Measurements from ENCODE around the gene STUM.

STUM gene

DNA sequence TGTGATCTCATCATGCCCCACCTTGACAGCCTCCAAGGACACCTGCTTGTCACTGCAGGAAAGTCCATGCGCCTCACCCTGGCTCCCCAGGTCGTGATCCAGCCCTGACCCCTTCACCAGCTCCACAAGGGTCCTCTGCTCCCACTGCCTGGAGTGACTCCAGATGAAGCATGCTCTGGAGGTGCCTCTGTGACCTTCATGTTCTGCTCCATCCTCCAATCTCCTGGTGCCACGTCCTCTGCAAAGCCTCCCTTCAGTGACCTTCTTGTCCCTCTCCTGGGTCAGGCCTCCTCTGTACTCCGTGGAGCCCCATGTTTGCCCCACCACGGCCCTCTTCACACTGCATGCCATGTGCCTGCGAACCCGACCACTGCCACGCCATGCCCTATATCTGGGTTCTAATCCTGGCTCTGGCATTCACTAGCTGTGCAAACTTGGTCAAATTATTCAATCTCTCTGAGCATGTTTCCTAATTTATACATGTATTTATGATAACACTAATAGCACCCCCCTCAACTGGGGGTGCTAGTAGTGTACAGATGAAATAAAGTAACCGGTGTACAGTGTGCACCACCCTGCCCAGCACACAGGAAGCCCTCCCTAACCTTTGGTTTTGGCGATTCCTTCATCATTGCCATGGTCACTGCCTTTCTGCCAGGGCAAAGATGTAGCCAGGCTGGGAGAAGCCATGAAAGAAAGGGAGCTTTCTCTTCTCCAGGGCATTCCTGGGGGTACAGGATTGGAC, 77.4 kb downstream of the STUM start:
- no peak for DNase-seq (ENCODE audit: low read depth, low spot score)

DNA sequence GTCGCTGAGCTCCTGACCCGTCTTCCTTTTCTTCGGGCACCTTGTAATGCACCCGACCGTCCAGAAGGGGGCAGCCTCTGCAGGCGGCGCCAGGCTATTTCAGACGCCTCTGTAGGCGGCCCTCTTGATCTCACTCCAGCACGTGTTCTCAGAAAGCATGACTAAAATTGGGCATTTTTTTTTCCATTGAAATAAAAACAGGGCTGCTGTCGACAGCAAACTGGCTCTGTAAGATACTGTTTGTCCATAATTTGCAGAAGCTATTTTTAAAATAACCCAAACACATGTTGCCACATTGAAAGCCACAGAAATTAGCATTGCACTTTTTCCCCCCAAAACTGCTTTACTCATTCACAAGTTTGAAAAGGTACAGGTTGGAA, 78.0 kb downstream of the STUM start:
- no peak for DNase-seq (ENCODE audit: low read depth, low spot score)

DNA sequence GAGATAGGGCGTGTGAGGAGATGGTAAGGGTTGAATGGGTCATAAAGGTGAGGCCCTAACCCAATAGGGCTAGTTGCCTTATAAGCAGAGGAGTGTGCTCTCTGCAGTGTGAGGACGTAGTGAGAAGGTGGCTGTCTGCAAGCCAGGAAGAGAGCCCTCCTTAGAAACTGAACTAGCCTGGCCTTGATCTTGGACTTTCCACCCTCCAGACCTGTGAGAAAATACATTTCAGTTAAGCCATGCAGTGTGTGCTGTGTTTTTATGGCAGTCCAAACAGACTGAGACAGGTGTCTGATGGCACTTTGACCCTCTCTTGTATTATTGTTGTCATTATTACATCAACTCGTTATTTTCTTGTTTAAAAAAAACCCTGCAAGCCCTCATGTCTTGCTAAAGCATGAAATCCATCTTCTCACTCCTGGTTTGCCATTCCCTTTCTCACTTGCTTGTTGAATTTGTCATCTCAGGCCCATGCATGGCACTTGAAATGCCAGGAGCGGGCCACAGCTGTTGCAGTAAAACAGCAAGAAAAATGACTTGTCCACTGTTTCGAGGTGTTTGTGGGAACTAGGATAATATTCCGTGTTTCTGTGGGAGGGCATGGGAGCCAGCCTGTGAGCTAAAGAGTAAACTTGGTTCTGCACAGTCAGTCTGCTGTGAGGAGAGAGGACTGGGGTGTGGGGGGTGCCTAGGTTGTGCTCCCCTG, 78.6 kb downstream of the STUM start:
- DNase-seq (ENCODE audit: low read depth, low spot score) = no peak

DNA sequence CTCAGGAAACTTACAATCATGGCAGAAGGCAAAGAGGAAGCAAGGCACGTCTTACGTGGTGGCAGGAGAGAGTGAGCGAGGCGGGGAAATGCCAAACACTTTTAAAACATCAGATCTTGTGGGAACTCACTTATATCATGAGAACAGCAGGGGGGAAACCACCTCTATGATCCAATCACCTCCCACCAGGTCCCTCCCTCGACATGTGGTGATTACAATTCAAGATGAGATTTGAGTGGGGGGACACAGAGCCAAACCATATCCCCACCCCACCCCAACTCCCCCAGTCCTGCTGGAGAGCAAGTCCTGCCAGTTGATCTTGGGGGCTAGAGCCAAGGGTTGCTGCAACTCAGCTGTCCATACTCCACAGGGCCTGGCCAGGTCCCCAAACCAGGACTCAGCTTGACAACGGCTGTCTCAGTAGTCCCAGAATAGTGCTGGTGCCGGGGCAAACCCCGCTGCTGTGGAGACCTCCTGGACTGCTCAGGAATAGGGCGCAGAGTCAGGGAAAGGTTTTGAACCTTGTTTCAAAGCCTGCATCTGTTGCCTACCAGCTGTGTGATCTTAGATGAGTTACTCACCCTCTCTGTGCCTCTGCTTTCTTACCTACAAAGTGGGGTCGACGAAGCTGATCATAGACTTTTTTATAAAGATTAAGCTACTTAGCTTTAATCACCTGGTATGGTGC, 79.5 kb downstream of the STUM start:
- DNase-seq (ENCODE audit: low read depth, low spot score) = no peak

DNA sequence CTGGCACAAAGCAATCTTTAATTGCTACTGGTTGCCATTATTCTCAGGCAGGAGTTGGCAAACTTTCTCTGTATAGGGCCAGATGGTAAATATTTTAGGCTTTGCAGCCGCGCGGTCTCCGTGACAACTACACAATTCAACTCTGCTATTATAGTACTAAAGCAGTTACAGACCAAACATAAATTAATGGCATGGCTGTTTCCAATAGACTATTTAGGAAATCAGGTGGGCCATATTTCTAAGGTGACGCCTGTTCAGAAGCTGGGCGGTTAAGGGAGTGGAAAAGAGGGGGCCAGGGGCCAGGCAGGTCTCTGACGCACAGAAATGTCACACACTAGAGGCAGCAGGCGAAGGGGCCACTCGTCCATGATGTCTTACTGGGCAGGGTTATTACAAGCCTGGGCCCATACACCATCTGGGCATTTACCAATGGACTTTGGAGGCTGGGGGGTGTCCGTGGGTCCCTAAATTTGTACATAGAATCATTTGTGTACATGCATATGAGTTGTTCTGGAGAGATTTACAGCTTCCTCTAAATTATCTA, 80.1 kb downstream of the STUM start:
- no peak for DNase-seq (ENCODE audit: low read depth, low spot score)

DNA sequence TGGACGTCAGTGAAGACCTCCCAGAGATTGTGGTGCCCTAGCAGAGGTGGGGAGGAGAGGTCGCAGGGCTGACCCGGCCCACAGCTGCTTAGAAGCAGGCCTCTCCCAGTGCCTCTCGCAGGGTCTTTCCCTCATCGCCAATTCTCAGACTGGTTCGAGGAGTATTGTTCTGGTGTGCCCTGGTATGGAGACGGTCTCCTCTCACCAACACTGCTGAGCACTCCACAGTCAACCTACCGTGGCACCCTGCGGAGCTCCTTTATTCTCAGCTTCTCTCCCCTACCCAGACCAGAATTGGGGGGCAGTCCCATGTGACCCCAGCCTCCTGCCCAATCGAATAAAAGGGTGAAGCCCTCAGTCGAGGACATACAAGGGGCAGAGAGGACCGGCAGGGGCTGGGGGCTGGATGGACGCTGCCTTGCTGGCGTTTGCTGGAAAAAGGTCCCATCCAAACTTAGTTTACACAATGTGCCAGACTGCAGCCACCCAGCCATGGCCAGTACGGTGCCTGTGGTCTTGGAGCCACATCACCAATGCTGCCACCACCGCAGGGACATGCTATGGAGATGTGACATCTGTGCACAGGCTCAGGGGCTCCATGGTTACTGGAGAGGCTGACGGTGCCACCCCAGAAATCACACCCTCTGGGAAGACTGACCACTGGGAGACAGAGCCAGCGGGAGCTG, 80.8 kb downstream of the STUM start:
- DNase-seq (ENCODE audit: low read depth, low spot score) = no peak

DNA sequence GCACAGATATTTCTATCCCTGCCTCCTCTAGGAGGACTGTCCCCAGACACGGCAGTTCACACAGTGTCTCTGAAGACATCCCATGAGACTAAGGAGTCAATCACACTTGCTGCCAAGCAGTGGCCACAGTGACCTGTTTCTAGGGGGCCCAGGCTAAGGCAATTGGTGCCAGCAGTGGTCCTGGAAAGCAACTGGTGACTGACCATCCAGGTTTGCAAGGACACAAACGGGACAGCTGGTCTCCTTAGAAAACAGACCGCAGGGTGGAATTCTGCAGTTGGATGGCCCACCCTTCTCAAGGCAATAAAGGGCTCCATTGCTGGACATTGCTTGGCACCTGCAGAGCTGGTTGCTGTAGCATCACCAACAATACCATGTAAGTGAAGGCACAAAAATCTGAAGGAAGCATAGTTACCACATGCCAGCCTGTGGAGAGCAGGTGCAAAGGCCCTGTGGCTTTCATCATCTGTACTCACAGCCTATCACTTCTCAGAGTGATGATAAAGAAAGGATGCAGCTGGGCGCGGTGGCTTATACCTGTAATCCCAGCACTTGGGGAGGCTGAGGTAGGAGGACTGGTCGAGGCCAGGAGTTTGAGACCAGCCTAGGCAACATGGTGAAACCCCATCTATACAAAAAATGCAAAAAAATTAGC, 81.5 kb downstream of the STUM start:
- no peak for DNase-seq (ENCODE audit: low read depth, low spot score)

DNA sequence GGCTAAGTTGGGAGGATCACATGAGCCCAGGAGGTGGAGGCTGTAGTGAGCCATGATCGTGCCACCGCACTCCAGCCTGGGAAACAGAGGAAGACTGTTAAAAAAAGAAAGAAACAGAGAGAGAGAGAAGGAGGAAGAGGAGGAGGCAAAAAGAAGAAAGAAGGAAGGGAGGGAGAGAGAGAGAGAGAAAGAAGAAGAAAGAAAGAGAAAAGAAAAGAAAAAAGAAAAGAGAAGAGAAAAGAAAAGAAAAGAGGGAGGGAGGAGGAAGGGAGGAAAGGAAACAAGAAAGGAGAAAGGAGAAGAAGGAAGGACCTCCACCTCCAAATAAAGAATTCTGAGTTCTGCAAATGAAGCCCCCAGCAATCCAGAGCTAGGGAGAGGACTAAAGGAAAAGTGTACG, 82.0 kb downstream of the STUM start:
- no peak for DNase-seq (ENCODE audit: low read depth, low spot score)

DNA sequence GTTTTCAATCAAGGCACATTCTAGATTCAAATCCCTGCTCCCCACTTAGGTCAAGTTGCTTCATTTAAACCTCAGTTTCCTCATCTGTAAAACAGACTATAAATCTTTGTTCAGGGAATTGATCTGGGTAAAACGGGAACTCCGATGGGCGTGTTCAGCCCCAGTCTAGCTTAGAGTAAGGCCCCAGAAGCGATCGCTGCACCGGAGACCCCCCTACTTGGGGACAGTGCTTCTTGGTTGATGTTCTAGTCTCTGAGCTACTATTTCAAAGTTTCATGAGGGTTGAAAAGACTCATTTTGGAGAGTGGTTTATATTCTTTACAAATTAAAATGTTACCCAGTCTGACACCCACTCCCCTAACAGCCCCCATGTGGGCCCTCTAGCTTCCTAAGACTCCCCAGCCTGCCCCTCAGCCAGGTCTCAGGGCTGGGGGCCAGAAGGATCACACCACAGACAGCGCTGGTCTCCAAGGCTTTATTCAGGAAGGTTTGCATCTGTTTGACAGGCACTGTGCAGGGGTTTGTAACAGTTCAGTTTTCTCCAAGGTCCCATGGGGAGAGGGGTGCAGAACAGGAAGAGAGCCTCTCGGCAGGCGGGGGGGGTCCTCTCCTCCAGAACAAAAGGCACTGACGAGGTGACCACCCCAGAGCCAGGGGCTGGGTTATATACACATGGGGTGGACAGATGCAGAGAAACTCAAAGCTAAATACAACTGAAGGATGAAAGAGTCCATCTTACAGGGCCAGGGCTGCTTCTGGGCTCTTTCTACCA, 82.9 kb downstream of the STUM start:
- DNase-seq (ENCODE audit: low read depth, low spot score) = no peak

DNA sequence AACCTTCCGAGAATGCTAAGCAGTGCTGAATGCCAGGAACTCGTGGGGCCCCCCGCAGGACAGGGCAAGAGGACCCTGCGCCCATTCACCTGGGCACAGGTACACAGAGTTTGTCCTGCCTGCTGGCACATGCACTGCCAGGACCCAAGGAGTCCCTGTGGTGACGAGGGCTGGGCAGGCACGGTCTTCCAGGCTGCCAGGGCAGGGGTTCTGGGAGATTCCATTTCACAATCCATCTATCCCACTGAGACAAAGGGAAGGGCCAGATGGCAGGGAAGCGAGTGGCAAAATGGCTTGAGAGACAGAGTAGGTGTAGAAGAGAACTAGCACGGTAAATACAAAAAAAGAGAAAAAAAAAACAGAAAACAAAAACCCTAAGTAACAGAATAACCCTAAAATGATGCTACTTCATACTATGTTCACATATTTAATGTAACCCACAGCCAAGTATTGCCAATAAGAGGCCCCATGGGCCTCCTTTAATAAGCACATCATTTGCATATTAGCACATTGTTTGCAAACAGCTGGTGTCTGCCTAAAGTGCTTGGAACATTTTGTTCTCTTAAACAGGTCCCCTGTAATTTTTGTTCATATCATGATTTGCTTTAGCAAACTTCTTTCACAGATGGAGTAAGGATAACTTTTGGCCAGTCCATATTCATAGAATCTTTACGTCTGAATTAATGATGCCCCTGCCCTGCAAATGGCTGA, 83.8 kb downstream of the STUM start:
- no peak for DNase-seq (ENCODE audit: low read depth, low spot score)

DNA sequence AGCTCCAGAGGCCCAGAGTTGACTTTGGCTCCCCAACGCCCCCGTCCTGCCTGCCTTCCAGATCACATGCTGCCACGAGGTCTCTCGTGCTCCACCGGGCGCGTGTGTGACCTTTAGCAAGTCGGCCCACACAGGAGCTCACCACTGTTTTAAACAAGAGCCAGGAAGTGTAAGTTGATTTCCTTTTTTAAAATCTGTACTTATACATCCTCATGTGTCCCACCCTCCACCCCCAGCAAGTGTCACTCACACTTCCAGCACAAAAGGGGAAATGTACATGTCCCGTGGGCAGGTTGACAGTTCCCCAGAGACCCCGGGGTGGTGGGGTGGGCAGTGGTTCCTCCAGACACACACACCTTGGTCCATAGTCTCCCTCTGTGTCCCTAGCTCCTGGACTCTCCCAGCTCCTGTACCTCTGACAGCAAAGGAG, 84.4 kb downstream of the STUM start:
- no peak for DNase-seq (ENCODE audit: low read depth, low spot score)

DNA sequence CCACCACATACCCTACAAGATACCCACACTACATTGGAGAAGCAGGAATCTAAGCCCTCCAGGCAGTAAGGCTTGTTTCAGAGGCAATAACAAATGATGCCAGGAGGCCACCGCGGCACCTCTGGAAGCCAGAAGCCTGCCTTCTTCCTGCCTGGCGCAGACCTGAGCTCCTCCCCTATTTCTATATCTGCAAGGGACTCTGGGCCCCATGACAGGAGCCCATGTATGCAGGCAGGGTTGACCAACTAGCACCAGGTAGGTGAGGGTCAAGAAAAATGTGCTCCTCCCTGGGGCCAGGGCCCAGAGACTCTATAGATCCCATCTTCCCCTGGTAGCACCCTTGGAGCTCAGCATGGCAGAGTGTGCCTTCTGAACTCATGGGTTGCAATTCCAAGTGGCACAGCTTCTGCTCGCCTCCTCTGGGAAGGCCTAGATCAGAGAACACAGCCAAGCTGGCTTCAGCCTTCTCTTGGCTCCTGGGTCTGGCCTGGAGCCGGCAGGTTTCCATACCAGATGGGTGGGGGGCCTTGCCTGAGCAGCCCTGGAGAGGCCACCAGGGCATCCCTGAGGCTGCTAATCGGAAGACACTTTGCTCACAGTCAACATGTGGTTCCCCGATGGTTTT, 85.1 kb downstream of the STUM start:
- no peak for DNase-seq (ENCODE audit: low read depth, low spot score)

DNA sequence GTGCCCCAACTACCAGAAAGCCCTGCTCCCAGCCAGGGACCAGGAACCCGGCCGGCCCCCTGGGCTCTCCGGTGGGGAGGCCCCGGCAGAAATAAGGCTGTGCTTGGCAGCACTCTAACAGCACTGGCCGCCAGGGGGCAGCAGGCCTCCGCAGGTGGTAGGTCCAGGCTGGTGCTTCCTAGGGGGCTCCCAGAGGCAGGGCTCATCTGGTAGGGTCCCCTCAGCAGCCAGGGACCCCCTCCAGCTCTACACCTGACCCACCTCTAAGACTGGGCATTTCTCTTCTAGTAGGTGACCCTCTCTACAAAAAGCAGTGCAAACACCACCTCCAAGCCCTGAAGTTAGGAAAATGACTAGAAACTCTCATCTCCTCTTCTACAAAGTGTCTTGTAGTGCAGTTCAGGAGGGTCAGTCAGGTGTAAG, 85.6 kb downstream of the STUM start:
- DNase-seq (ENCODE audit: low read depth, low spot score) = no peak

DNA sequence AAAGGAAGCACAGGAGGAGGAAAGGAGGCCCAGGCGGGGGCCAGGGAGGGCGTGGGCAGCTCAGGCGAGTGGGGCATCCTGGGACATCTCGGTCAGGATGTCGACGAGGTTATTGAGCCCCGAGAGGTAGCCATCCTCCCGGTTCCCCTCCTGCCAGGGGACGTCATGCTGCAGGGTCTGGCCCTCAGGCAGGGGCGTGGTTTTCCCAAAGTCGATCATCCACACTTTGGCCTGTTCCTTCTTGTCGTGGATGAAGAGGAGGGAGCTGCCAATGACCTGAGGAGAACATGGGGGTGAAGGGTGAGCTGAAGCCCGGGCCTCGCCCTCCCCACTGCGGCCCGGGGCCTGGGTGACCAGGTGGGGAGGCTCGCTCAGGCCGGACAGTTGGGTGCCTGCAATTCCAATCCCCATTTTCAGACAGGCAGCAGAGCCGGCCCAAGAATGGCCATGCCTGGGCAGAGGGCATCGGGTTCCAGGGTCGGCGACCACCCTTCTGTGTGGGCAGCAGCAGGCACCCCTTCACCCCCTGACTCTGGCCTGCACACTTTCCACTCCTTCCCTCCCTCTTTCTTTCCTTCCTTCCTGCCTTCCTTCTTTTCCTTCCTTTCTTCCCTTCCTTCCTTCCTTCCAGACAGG, 86.2 kb downstream of the STUM start:
- DNase-seq (ENCODE audit: low read depth, low spot score) = no peak

DNA sequence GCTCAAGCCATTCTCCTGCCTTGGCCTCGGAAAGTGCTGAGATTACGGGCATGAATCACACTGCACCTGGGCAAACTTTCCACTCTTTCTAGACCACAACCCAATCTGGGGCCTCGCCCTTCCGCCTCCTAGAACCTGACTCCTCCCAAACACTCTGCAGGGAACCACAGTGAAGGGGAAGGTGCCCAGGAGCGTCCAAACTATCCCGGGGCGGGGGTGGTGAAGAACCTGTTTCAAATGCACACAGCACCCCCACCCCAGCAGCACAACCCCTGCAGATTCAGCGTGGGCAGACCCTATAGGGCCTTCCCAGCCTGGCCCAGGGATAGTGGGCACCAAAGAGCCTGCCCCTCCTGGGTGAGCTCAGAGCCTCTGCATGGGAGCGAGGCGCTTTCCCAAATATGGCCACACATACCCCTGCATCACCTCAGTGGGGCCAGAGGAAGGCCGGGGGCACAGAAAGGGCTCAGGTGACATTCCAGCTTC, 86.9 kb downstream of the STUM start:
- DNase-seq (ENCODE audit: low read depth, low spot score) = no peak

DNA sequence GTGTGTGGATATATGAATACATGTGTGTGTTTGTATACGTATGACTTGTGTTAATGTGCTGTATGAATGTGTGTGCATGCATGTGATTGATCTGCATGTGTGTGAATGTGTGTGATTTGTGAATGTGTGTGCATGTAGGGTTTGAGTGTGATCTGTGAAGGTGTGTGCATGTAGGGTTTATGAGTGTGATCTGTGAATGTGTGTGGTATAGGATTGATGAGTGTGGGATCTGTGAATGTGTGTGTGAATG, 88.2 kb downstream of the STUM start:
- no peak for DNase-seq (ENCODE audit: low read depth, low spot score)

DNA sequence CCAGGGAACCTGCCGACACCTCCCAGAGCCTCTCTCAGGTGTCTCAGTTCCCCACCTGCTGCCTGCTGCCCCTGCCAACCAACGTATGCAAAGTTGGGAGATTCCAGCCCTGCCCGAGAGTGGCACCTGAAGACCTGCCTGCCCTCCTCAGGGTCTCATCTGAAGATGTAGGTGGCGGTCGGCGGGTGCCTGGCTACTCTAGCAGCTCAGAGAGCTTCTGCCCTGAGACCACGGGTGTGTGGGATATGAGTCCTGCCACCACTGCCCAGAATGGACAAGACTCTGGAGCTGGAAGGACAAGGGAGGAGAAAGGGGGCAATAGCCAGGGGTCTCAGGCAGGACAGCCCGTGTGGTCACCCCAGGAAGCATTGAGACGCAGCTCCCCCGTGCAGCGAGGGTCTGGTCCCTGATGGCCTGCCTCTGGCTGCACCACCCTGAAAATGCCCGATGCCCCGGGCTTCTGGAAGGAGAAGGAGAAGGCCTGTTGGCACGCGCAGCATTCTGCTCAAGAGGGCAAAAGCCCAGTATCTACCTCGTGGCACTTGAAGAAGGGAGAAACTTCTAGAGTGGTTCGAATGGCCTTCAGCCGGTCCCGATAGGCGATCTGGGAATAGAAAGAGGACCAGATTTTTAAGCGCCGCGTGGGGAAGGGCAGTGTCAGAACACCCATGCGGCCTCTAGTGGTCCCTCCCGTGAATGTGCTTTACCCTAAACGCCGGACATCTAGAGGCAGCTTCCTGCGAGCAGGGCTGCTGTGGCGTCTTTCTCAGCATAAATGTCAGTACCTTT, 88.8 kb downstream of the STUM start:
- no peak for DNase-seq (ENCODE audit: low read depth, low spot score)

DNA sequence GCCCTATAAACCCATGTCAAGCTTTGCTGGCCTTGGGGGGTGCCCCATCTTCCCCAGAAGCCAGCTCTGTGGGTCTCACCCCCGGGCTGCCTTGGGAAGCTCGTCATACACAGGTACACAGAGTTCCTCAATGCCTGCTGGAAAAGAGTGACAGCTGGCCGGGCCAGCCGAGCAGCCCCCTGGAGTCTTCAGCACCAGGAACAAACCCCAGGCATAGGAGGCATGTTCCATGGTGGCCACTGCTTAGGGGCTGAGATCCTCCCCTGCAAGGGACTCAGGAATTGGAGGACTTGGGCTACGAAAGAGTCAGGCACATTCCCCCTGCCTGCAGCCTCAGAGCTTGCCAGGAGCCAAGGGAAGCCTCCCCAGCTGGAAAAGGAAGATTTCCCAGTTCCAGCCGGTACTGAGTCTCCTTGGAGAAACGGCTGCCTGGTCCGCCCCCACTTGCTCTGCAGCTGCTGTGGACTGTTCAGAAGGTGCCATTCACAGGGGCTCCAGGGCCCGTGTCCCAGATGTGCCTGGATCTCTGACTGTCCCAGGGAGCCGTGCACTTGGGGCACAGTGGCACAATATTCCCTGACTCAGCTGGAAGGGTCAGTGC, 89.5 kb downstream of the STUM start:
- DNase-seq (ENCODE audit: low read depth, low spot score) = no peak

Data from iPS DF 19.7 (cell line).